Right forelimb (tissue), 1 donor: ENCODE measurements around the gene GCC1.
"Not testable (repeated sequence)": the region's sequence is repeated elsewhere in the genome, so short reads cannot be mapped to it uniquely, and the experiment has no call there.

Source experiments
- DNase-seq: peaks from one replicate; pipeline ENCODE4 v3.0.0-alpha.2; 2018

GCC1 gene

DNA sequence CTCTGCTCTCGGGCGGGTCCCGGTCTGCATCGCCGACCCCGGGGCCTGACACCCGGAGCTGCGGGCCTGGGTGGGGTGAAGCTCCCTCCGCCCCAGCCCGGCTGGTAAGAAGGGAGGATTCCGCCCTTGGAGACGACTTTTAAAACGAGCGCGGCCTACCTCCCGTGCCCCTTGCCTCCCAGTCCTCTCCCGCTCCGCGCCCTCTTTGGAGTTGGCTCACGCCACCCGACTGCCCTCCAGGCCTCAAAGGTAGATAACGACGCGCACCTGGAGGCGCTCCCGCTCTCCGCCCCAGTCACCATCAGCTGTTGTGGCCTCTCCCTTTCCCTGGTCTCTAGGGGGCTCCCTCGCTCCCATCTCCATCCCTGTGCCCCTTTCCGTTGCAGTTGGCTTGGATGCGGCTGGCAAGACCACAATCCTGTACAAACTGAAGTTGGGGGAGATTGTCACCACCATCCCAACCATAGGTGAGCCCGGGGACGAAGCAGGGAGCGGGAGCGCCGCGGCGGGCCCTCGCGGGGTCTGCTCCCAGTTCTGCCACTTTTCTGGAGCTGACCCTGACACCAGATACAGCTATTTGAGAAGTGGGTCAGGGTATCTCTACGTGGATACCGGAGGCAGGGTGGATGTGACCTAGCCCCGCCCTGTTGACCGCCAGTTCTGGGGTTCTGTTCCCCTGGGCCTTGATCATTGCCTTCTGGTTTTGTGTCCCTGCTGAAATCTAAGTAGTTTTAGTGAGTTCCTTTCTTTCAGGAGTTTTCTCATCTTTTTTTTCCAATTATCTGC is 3.5 kb upstream of the GCC1 start:
- DNase-seq = peak; percentile 66

DNA sequence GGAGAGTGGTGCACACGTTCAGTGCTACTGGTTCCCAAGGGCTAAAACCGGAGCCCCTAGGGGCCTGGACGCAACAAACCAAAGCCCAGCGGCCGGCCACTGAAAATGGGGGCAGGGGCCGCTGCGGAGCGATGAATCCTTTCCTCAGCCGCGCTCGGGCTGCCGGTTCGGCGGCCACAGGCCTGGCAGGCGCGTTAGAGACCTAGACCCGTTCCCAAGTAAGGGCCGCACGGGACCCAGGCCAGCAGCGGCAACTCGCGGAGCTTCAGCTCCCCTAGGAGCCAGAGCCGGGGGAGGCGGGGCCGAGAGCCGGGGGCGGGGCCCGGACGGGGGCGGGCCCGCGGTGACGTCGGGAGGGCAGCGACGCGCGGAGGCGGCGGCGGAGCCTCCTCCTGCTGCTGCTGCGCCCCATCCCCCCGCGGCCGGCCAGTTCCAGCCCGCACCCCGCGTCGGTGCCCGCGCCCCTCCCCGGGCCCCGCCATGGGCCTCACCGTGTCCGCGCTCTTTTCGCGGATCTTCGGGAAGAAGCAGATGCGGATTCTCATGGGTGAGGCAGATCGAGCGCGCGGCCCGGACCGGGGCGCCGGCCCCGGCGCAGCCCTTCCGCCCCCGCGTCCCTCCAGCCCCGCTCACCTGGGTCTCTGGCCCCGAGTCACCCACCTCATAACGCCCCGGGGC is 2.8 kb upstream of the GCC1 start, which contains the start of gene ARF5:
Gene ARF5 (plus strand): TSS at position 393 of the 678 bp plus-strand sequence. CDS start 88 bp downstream, at position 481.
- peak; percentile 96 for DNase-seq

DNA sequence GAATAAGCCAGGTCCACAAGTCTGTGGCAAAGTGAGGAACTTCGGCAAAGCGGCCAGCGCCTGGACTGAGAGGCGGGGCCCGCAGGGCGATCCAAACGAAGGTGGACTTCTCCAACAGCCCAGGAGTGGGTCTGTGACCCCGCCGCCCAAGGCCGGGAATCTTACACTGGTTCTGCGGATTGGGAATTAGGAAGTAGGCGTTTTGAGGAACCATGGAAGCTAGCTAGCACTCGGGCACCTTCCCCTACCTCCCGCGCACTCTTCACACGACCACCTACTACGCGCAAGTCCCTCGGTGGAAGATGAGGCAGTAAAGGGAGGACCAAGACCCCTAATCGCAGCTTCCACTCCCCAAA is 2.2 kb upstream of the GCC1 start:
- no peak for DNase-seq

DNA sequence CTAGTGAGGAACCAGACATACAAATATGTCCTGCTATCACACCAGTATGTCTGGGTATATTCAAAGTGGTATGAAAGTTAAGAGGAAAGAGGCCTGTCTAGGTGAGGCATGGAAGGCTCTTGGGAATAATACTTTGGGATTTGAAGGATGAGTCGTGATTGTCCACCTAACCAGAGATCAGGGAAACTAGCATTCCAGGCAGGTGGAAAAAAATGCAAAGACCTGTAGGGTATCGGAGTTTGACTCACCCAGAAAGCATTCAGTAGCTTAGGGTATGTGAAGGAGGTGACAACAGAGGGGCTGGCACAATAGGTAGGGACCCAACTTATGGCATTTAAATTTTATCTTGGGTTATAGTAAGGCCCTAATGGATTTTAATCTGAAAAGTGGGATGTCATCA is 950 bp upstream of the GCC1 start:
- no peak for DNase-seq

DNA sequence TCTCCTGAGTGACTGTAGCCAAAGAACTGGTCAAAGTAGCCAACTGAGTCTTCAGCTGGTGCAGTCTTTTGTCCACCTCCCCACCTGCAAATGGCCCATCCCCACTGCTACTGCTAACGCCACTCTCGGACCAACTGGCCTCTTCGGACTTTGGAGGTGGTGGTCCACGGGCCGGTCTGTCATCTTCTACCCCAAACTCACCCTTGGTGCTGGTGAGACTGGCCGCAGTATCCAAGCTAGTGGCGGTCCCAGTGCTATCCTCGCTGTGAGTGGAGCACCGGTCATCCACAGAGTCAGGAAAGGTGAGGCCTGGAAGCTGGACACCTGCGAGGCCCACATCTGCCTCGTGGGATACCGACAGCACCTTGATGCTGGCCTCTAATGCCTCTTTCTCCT is 750 bp downstream of the GCC1 start:
- no peak for DNase-seq

DNA sequence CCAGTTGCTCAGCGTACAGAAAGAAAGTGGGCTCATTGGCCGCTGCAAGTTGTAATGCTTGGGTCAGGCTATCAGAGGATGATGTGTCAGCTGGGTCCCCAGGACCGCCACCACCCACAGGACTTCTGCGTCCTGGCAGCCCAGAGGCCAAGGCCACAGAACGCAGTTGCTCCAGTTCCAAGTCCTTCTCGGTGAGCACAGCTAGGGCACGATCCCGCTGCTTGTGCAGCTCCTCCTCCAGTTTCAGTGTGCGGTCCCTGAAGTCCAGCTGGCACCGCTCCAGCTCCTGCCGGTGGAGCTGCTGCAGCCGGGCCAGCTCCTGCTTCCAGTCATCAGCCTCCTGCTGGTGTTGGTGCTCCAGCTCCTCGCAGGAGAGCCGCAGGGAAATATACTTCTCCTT is 3.0 kb downstream of the GCC1 start:
- no peak for DNase-seq

DNA sequence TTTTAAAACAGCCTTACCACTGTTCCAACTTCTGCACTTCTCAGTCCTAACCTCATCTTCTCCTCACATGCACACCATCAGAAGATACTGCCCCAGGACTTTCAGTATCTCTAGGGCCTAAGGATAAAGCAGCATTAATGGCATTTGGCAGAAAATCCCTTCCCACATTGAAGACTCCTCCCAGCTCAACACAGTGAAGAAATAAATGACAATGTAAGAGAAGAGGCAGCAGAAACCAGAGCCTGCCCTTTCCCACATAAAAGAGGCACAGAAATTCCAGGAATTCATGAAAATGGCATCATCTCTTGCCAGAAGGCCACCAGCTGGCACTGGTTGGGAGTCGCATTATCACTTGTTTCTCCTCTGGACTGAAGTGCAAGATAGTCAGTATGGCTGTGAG is 3.7 kb downstream of the GCC1 start:
- DNase-seq = no peak

DNA sequence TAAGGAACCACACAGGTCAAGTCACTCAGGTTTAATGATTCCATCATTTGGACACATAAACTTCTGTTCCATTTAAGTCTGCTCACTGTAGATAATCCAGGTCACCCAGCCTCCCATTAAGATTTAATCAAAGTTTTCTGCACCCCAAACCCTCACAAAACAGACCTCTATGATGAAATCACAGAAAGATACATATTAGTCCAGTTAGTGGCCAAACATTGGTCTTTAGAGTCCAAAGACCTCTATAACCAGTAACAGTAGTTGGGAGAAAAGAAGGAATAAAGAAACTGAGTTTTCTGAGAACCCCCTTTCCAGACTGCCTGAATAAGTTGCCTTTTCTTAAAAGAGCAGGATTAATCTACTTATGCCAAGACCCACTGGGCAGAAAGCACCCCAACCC is 4.8 kb downstream of the GCC1 start:
- DNase-seq = no peak

DNA sequence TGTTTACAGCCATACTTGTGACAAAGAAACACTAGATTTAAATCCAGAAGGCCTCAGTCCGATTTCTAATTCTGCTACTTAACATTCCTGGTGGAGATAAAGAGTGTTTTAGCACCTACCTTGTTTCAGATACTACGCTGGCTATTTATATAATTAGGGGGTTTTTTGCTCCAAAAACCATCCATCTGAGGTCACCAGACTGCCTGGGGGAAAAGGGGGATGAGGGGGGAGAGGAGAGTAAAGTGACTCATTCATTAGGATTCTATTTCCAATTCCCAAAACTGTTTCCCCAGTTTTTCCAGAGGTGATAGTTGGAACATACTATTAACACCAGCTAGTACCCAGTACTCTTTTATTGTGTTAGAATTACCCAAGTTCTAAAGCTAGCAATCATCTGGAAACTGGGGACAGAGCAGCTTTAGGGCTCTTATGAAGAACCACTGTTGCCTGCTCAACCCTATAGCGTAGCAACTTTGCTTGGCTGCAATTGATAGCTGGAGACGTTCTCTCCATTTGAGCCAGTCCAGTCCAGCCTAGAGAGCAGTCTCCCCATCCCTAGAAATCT is 6.6 kb downstream of the GCC1 start:
- DNase-seq = no peak

DNA sequence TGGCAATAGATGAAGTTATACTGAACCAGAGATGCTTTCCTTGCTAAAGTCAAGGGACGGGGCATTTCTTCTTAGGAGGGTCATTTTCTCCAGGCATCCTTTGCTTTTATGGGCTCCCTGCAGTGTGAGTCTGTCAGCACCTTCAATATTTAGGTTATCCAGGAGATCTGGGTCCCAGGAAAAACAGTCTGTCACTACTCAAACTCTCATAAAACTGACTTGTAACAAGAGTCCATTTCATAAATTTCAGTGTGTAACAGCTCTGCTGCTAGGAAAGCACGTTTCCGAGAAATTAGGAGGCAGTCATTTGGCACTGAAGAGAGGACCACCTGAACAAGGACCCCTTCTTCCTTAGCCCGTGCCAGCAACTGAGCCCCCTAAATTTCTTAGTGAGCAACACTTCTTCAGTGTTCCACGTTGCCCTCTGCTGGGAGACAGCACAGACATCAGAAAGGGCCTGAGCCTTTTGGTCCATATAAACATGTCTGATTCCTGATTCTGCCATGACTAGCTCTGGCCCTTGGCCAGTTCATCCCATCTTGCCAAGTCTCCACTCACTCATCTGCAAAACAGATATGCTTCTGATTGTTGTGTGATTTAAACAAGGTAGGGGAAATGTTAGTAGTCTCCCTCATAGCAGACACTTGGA is 7.2 kb downstream of the GCC1 start:
- no peak for DNase-seq

DNA sequence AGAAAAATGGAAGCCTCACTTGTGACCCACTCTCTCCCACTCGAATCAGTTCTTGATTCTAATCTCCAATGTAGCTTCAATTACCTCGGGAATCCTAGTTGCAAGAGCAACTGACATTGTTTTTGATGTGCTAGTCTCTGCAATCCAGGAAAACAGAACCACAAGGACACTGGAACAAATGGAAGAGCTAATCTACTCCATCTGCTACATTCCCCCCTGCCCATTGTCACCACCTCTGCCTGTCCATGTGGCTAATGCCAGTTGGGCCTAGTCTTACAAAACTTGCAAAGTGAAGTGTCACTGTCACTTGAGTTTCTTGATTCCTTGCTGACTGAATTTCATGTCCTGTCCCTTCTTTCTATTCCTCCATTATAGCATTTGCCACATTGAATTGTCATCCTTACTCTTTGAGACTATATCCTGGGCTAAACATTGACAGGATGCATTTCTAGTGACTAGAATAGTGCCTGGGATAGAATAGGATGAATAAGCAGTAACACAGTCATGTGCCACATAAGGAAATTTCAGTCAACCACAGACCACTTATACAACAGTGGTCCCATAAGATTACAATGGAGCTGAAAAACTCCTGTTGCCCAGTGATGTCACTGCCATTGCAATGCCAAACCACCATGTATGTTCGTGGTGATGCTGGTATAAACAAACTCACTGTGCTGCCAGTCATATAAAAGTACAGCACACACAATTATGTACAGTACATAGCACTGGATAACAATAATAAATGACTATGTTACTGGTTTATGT is 13.5 kb downstream of the GCC1 start:
- DNase-seq = no peak

DNA sequence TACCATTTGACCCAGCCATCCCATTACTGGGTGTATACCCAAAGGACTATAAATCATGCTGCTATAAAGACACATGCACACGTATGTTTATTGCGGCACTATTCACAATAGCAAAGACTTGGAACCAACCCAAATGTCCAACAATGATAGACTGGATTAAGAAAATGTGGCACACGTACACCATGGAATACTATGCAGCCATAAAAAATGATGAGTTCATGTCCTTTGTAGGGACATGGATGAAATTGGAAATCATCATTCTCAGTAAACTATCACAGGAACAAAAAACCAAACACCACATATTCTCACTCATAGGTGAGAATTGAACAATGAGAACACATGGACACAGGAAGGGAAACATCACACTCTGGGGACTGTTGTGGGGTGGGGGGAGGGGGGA is 17.4 kb downstream of the GCC1 start:
- DNase-seq = not testable (repeated sequence)

DNA sequence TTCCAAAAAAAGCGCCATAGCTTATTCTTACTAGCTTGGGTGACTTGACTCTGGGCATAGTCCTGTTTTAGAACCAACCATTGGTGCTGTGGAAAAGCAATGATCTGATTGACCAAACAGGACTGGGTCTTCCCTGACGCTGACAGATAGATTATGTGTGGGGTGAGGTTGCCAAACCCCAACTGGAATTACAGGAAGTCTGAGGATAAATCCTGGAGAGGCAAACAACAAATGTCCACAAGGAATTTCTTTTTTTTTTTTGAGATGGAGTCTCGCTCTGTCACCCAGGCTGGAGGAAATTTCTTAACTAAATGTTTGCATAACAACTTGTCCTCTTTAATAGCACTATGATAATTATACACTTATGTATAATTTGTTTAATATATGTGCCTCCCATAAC is 19.2 kb downstream of the GCC1 start:
- DNase-seq = no peak

DNA sequence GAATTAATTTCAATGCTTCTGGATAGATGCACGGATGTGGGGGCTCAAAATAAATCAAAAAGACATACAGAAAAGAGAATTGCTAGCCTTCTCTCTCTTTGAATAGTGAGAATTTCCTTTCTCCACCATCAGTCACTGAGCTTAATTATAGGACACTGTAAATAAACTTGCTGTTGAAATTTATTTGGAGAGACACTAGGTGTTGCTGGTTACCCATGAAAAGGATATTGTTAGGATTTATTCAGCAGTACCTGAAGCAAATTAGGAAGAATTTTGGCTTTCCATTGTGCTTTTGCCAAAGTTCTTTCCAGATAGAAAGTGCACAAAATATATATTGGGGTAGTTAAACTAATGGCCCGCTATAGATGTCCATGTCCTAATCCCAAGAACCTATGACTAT is 27.6 kb downstream of the GCC1 start:
- DNase-seq = no peak

DNA sequence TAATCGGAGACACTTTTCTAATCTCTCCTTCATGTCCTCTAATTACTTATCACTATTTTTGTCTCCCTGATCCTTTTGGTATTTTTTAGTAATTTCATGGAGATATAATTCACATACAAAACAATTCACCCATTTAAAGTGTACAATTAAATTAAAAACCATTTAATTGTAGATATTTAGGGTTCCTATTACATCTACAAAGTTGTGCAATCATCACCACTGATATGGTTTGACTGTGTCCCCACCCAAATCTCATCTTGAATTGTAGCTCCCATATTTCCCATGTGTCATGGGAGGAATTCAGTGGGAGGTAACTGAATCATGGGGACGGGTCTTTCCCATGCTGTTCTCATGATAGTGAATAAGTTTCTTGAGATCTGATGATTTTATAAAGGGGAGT is 29.0 kb downstream of the GCC1 start:
- no peak for DNase-seq

DNA sequence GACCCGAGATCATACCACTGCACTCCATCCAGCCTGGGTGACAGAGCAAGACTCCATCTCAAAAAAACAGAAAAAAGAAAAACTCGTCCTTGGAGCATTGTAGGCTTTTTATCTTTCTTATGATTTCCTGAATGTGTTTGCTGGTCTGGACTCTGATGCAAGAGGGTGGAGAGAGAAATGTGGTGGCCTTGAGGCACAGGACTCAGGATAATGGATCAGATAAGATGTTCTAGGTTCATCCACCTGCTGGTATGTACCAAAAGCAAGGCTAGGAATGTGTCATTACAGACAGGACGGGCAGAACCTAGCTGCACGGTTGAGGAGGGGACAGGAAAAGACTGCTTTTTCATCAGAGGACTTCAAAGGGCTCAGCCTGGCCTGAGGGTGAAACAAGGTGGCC is 33.5 kb downstream of the GCC1 start:
- DNase-seq = no peak

DNA sequence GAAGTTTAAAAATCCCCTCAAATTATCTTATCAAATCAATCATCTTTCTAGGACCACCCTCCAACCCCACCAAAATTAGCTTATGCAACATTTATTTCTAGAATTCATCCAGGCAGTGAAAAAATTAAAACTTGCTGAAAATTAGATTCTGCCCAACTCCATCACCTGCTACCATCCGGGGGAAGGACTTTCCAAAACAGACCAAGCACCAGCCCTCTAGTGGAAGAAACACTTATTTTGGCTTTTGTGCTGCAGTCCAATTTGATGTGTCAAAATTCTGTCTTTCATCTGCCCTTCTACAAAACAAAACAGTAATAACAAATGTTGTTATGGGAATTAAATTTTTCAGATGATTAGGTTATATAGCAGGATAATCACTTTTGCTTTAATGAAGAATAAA is 35.1 kb downstream of the GCC1 start:
- no peak for DNase-seq

DNA sequence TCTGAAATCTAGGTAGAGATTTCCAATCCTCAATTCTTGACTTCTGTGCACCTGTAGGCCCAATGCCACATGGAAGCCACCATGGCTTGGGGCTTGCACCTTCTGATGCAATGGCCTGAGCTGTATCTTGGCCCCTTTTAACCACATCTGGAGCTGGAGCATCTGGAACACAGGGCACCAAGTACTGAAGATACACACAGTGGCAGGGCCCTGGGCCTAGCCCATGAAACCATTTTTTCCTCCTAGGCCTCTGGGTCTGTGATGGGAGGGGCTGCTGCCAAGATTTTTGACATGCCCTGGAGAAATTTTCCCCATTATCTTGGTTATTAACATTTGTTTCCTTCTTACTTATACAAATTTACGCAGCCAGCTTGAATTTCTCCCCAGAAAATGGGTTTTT is 39.1 kb downstream of the GCC1 start:
- no peak for DNase-seq

DNA sequence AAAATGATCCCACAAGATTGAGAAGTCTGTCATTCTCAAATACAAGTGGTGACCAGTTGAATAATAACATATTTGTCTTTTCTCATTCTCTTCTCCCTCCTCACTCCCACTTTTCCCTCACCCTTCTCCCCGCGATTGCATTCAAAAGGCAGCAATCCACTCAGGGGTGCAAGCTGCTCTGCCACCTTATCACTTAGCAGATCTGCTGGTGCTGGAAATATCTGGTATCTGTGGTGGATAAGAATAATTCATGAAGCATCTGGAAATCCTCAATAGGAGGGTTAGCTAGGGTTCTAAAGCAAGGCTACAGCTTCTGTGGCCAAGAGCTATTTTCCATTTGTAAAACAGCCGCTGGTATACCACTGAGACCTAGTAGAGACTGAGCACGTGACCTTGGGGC is 43.8 kb downstream of the GCC1 start:
- DNase-seq = no peak

DNA sequence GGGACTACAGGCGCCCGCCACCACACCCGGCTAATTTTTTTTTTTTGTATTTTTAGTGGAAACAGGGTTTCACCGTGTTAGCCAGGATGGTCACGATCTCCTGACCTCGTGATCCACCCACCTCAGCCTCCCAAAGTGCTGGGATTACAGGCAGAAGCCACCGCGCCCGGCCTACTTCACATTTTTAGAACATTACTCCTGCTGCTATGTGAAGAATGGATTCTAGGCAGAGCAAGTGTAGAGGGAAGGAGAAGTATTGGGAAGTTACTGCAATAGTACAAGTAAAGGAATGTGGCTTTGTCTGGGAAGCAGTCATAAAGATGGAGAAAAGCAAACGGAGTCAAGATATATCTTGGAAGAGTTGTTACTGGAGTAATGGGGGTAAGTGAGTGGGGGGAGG is 44.9 kb downstream of the GCC1 start:
- DNase-seq = not testable (repeated sequence)

DNA sequence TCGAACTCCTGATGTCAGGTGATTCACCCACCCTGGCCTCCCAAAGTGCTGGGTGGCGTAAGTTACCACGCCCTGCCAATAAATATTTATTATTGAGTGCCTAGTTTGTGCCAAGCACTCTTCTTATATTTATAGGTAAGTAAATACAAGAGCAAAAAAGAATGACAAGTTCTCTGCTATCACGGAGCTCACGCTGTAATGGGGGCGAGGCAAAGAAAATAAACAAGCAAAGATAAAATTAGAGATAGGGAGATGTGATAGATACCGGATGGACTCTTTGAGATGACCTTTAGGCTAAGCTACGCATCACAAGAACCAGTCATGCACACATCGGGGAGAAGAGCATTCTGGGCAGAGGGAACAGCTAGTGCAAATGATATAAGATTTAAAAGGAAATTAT is 46.3 kb downstream of the GCC1 start:
- DNase-seq = no peak

DNA sequence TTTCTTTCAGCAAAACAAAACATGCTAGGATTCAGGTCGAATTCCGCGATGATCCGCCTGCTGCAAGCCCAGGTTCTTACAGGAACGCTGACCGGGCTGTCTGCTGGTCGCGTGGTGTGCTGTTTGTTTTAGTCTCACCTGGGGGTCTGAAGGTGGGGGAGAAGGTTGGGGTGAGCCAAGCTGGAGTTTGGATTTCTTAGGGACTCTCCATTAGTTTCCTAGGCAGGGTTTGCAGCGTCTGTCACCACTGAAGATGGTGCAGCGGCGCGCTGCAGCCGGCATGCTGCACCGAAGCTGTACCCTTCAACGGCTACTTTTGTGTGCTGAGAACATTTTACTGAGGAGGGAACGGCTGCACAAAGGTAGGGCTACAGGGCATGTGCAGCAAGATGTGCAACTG is 48.7 kb downstream of the GCC1 start:
- DNase-seq = no peak

DNA sequence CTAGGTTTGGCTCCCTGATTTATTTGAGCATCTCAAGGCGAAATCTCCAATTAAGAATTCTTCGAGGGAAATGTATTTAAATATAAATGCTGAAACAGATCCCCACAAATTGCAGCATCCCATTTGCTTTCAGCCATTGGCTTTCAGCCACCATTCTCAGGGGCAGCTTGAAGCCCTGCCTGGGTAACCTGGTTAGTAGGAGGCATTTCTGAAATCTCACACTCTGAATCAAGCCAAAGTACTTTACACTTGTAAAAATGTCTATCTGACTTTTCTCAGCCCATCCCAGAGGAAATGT is 49.1 kb downstream of the GCC1 start:
- DNase-seq = no peak
